Measurements from ENCODE around the gene SNAPC4.

The SNAPC4 gene

GRCh38 chr9:136437839-136438547, 38.0 kb upstream of the SNAPC4 start:
- TF ChIP-seq FOXP2 (optimal IDR thresholded peaks at IDR 0.05; ENCODE audit: borderline replicate concordance, extremely low read depth, extremely low read length, insufficient read depth), result no peak
- no peak for TF ChIP-seq REST (IDR thresholded peaks at IDR 0.05; ENCODE audit: insufficient read depth in 1 of 2, low read depth in 2 of 2, low read length in 2 of 2)
- no peak for TF ChIP-seq POLR2AphosphoS5 (IDR thresholded peaks at IDR 0.05; ENCODE audit: low read depth, low read length)
- TF ChIP-seq TAF1 (IDR thresholded peaks at IDR 0.05; ENCODE audit: borderline replicate concordance, insufficient read depth, low read length), result no peak
- TF ChIP-seq SIN3A (IDR thresholded peaks at IDR 0.05; ENCODE audit: borderline replicate concordance, insufficient read depth, low read length), result no peak

GRCh38 chr9:136437430-136437829, 37.5 kb upstream of the SNAPC4 start:
- TF ChIP-seq REST (IDR thresholded peaks at IDR 0.05; ENCODE audit: insufficient read depth in 1 of 2, low read depth in 2 of 2, low read length in 2 of 2) (no peak), TAF1 (IDR thresholded peaks at IDR 0.05; ENCODE audit: borderline replicate concordance, insufficient read depth, low read length) (no peak), POLR2AphosphoS5 (IDR thresholded peaks at IDR 0.05; ENCODE audit: low read depth, low read length) (no peak), SIN3A (IDR thresholded peaks at IDR 0.05; ENCODE audit: borderline replicate concordance, insufficient read depth, low read length) (no peak)

GRCh38 chr9:136436055-136436634, 36.2 kb upstream of the SNAPC4 start:
- TF ChIP-seq REST (IDR thresholded peaks at IDR 0.05; ENCODE audit: insufficient read depth in 1 of 2, low read depth in 2 of 2, low read length in 2 of 2), result no peak
- TF ChIP-seq POLR2AphosphoS5 (IDR thresholded peaks at IDR 0.05; ENCODE audit: low read depth, low read length), result no peak
- TF ChIP-seq TAF1 (IDR thresholded peaks at IDR 0.05; ENCODE audit: borderline replicate concordance, insufficient read depth, low read length), result no peak
- TF ChIP-seq FOXP2 (optimal IDR thresholded peaks at IDR 0.05; ENCODE audit: borderline replicate concordance, extremely low read depth, extremely low read length, insufficient read depth), result no peak
- no peak for TF ChIP-seq SIN3A (IDR thresholded peaks at IDR 0.05; ENCODE audit: borderline replicate concordance, insufficient read depth, low read length)

GRCh38 chr9:136434580-136435169, 34.7 kb upstream of the SNAPC4 start:
- no peak for TF ChIP-seq TAF1 (IDR thresholded peaks at IDR 0.05; ENCODE audit: borderline replicate concordance, insufficient read depth, low read length)
- TF ChIP-seq SIN3A (IDR thresholded peaks at IDR 0.05; ENCODE audit: borderline replicate concordance, insufficient read depth, low read length), result no peak

GRCh38 chr9:136433849-136434579, 34.0 kb upstream of the SNAPC4 start:
- TF ChIP-seq SIN3A (IDR thresholded peaks at IDR 0.05; ENCODE audit: borderline replicate concordance, insufficient read depth, low read length), result no peak
- no peak for TF ChIP-seq TAF1 (IDR thresholded peaks at IDR 0.05; ENCODE audit: borderline replicate concordance, insufficient read depth, low read length)
- TF ChIP-seq POLR2AphosphoS5 (IDR thresholded peaks at IDR 0.05; ENCODE audit: low read depth, low read length), result no peak
- no peak for TF ChIP-seq FOXP2 (optimal IDR thresholded peaks at IDR 0.05; ENCODE audit: borderline replicate concordance, extremely low read depth, extremely low read length, insufficient read depth)
- no peak for TF ChIP-seq REST (IDR thresholded peaks at IDR 0.05; ENCODE audit: insufficient read depth in 1 of 2, low read depth in 2 of 2, low read length in 2 of 2)
